Epithelial cell of proximal tubule (primary cell): ENCODE results near the gene C10orf67. TPM values are rescaled to one million over a fixed set of nuclear protein-coding genes. Genes with fewer than 3 reads are reported as not detected.

Experiments
- DNase-seq: peaks from one replicate; pipeline ENCODE4 v3.0.0-alpha.2; 2011; ENCODE audit warnings: low read depth
- H3K4me3 ChIP-seq: 2 replicates; pipeline ENCODE4 v1.5.1; 2011; ENCODE audit warnings: low read depth, mild to moderate bottlenecking, low read length
- total RNA-seq: library from RNA; depleted of rRNA; stranded (reverse); fragments of >200 nt; gene quantifications from 2 replicates; pipeline ENCODE4 v1.2.3, GENCODE V29; 2015
- TF ChIP-seq, protein P1 (sequence below): conservative IDR thresholded peaks from 2 replicates; pipeline ENCODE4 v1.5.1; 2012; ENCODE audit warnings: low read depth, mild to moderate bottlenecking, low read length

The C10orf67 gene
- total RNA-seq, 1 donor from 2014 or later: 0.40 TPM

DNA sequence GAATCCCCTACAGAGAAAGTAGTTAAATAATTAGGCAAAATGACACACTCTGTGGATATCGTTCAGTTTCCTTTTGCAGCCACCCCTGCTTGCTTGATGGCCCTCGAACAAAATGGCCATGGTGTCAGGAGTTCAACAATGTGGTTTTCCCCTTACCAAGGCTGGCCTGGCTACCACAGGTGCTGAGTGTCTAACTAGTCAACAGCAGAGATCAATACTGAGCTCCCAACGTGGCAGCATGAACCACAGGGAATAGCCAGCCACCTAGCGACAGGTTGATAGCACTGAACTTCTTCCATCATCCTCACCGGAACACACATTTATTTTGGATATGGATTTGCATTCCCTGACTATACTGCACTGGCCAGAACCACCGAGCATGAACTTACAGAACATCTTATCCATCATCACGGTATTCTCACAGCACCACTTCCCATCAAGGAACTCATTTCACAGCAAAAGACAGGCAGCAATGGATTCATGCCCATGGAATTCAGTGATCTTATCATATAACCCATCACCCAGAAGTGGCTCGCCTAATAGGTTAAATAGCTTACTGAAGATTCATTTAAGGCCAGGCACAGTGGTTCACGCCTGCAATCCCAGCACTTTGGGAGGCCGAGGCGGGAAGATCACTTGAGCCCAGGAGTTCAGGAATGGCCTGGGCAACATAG lies 6.3 kb downstream of the C10orf67 start:
- DNase-seq: no peak
- TF ChIP-seq, protein P1, sequence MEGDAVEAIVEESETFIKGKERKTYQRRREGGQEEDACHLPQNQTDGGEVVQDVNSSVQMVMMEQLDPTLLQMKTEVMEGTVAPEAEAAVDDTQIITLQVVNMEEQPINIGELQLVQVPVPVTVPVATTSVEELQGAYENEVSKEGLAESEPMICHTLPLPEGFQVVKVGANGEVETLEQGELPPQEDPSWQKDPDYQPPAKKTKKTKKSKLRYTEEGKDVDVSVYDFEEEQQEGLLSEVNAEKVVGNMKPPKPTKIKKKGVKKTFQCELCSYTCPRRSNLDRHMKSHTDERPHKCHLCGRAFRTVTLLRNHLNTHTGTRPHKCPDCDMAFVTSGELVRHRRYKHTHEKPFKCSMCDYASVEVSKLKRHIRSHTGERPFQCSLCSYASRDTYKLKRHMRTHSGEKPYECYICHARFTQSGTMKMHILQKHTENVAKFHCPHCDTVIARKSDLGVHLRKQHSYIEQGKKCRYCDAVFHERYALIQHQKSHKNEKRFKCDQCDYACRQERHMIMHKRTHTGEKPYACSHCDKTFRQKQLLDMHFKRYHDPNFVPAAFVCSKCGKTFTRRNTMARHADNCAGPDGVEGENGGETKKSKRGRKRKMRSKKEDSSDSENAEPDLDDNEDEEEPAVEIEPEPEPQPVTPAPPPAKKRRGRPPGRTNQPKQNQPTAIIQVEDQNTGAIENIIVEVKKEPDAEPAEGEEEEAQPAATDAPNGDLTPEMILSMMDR: no peak
- H3K4me3 ChIP-seq: no peak overlapping the region

DNA sequence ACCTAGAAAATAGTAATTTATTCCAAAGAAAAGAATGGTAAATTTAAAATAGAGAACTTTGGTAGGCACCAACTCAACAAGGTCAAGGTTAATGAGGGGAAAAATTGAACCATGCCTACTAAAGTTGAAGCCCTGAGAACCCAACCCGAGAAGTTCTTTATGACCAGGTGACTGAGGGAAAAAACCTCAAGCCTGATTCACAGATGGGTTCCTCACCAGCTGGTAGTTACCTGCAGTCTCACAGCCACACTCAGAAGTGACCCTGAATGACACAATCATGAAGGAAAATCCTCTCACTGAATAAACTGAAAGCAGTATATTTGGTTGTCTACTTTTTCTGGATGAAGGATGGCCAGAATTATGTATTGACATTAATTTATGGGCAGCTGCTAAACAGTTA lies 7.0 kb downstream of the C10orf67 start:
- TF ChIP-seq, protein P1: no peak
- no peak for DNase-seq
- H3K4me3 ChIP-seq: no peak overlapping the region

DNA sequence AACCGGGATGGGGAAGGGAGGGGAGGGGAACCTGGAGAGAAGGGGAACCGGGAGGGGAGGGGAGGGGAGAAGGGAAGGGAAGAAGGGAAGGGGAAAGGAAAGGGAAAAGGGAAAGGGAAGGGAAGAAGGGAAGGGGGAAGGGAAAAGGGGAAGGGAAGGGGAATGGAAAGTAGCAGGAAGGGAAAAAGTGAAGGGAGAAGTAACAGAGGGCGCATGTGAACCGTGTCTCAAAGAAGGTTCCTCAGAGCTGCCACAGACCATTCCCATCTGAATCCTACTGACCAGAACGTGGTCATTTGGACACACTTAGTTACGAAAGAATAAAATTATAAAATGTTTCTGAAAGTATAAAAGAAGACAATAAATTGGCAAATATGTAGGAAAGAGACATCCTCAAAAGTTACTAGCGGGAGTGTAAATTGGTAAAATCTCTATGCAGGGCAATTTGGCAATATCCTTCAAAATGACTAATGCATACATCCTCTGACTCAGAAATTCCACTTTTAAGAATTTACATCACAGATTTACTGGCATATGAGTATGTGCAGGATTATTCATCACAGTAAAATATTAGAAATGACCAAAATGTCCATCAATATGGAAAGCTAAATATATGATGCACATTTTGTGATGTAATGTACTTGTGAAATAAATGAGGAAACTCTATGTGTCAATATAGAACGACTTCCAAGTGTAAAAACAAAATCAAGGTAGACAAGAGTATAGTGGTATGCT lies 12.9 kb downstream of the C10orf67 start:
- TF ChIP-seq, protein P1: no peak
- H3K4me3 ChIP-seq: no peak overlapping the region
- no peak for DNase-seq

DNA sequence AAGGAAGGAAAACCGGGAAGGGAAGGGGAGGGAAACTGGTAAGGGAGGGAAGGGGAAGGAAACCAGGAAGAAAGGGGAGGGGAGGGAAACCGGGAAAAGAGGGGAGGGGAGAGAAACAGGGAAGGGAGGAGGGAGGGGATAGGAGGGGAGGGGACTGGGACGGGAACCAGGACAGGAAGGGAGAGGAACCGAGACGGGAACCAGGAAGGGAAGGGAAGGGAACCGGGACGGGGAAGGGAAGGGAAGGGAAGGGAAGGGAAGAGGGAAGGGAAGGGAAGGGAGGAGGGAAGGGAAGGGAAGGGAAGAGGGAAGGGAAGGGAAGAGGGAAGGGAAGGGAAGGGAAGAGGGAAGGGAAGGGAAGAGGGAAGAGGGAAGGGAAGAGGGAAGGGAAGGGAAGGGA lies 13.6 kb downstream of the C10orf67 start:
- TF ChIP-seq, protein P1: no peak
- no peak for DNase-seq
- no peak overlapping the region for H3K4me3 ChIP-seq

DNA sequence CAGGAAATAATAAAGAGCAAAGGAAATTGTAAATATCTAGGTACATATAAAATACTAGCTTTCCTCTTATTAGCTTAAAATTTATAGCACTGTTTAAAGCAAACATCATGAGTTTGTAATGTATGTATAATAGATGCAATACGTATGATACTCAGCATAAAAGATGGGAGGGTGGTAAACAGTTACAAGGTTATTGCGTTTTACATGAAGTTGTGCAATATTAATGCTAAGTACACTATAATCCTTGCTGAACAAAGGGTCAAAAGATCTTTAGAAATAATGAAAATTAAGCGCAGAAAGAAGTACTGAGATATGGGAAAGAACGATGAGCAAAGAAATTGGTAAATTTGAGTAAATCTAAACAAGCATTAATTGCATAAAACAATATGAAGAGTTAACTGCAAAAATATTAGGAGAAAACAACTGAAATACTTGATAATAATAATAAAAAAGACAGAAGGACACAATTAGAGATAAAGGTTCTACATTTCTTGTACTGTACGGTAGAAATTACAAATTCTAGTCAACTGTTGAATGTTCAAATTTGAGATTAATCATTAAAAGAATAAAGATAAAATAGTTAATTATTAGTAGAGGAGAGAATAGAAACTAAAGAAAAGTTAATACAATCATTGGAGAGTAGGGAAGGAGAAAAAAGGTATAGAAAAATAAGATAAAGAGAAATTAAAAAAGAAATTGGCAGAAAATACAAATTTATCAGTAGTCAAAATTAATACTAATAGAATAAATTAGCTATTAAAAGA lies 17.9 kb downstream of the C10orf67 start:
- DNase-seq: no peak
- TF ChIP-seq, protein P1: no peak
- H3K4me3 ChIP-seq: no peak overlapping the region

DNA sequence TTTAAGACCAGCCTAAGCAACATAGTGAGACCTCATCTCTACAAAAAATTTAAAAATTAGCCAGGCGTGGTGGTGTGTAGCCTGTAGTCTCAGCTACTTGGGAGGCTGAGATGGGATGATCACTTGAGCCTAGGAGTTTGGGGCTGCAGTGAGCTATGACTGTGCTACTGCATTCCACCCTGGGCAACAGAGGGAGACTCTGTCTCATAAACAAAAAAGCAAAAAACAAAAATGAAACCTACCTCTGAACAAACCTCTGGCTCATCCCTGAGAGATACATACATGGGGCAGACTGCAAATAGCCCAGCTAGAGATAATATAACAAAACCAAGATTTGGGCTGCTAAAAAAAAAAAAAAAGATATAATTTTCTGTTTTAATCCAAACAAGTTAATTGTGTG lies 19.5 kb downstream of the C10orf67 start:
- no peak overlapping the region for H3K4me3 ChIP-seq
- DNase-seq: no peak
- TF ChIP-seq, protein P1: peak; percentile 23
